ACHN (cell line): ENCODE data around the gene DSCAML1.

Experiments used
- DNase-seq: peaks from one replicate; pipeline ENCODE4 v3.0.0-alpha.2; 2015
- in situ Hi-C: cut with HindIII; loops from 2 replicates; pipeline ENCODE4 v1.10.0; 2017; ENCODE audit warnings: low sequenced_read_pairs, low pct_ligation_motif_present, low pct_unique_long_range_greater_than_20kb

Gene DSCAML1

DNA sequence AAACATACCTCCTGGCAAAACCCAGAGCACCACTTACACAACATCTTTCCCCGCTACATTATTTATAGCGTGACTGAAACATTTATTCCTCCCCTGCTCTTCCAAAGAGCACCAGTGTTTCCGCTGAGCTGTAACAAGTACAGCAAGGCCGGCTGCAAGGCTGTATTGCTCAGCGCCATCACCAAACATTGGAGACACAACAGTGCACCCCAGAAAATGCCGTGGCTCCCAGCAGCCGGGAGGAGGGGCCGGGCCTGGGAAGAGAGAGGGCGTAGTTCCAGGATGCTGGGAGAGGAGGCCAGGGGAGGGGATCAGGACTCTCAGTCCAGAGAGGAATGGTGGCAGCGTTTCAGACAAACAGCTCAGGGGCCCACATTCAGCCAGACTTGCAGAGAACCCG lies 133.2 kb downstream of the DSCAML1 start:
- in situ Hi-C loops = no loop called here
- no peak for DNase-seq

DNA sequence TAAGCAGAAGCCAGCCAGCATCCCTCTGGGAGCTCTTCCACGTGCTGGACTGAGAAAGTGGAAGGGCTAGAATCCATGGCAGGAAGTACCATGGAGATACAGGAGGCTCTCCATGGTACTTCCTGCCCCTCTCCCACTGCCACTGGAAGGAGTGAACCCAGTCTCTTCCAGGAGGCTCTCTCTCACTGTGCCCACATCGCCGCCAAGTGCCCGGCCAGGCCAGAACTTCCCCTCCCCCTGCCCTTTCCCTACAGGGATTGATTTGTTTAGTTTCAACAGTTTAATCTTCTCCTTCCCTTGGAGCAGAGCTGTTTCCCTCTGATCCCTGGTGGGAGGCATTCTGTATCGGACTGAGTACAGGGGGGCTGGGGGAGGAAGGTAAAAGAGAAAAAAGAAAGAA lies 133.6 kb downstream of the DSCAML1 start:
- in situ Hi-C loops = no loop called here
- no peak for DNase-seq

DNA sequence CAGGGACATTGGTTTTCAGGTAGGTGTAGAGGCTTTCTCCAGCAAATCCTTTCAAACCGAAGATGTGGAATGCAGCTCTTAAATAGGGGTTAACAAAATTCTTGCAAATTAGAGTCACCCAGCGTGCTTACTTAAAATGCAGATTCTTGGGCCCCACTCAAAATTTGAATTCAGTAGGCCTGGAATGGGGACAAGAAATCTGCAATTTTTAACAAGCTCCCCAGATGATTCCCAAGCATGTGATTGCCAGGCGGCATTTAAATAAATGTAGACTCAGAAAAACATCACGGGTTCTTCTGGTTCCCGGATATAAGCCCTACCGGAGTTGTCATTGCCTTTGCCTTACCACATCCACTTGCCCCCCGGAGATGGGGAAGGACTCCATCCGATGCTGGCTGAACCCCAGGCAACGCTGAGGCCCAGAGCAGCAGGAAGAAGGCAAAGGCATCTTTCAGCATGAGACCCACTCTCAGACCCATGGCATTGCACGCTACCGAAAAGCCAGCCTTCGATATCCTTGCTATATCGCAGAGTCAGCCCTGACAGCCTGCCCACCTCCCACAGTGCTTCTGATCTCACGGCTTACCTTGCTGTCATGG lies 134.2 kb downstream of the DSCAML1 start:
- in situ Hi-C loops = no loop called here
- no peak for DNase-seq

DNA sequence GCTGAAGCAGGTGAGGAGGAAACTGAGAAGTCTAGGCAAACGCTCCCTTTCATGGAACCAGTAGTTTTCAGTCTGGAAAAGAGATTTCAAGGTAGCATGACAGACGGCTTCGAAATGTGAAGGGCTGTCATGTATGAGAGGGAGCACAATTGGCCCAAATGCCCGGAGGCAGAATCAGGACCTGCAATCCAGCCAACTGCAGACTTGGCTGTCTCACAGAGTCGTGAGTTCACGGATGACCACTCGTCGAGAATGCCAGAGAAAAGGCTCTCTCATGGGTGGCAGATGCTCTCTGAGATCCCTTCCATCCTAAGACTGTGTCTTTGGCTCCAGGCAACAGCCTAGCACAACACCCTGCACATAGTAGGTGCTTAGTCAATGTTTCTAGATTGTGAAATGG lies 134.8 kb downstream of the DSCAML1 start:
- in situ Hi-C loops = no loop called here
- no peak for DNase-seq

DNA sequence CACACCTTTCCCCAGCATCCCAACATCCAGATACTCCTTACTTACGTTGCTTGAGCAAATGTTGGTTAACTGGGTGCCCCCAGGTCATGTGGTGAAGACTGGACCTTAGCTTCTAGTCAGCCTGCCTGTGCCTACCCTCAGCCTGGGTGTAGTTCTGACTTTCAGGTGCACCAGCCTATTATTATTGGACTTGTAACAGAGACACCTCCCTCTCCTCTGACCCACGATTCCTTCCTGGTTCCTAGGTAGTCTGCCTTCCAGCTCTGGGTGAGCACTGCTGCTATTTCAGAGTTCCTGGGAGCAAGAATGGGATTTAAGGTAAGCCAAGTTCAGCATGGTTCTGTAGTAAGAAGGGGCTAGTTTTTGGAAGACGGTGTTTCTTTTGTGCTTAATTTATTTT lies 138.2 kb downstream of the DSCAML1 start:
- in situ Hi-C loops = no loop called here
- DNase-seq = no peak

DNA sequence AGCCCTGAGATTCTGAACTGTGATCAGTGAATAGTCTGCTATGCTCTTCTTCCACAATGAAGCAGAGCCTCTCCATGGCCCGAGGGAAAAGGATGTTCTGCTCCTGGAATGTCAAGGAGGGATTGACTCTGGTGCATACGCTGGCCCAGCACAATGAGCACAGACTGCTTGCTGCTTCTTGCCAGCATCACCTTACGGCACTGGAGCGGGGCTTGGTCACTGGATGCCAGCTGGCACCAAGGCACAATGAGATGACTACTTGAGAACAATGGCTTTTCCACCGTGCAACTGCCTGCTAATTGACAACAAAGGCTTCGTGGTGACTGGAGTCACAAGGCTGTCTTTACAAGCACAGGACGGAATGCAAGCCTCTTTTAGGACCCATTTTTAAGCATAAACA lies 139.2 kb downstream of the DSCAML1 start:
- in situ Hi-C loops = no loop called here
- DNase-seq = no peak

DNA sequence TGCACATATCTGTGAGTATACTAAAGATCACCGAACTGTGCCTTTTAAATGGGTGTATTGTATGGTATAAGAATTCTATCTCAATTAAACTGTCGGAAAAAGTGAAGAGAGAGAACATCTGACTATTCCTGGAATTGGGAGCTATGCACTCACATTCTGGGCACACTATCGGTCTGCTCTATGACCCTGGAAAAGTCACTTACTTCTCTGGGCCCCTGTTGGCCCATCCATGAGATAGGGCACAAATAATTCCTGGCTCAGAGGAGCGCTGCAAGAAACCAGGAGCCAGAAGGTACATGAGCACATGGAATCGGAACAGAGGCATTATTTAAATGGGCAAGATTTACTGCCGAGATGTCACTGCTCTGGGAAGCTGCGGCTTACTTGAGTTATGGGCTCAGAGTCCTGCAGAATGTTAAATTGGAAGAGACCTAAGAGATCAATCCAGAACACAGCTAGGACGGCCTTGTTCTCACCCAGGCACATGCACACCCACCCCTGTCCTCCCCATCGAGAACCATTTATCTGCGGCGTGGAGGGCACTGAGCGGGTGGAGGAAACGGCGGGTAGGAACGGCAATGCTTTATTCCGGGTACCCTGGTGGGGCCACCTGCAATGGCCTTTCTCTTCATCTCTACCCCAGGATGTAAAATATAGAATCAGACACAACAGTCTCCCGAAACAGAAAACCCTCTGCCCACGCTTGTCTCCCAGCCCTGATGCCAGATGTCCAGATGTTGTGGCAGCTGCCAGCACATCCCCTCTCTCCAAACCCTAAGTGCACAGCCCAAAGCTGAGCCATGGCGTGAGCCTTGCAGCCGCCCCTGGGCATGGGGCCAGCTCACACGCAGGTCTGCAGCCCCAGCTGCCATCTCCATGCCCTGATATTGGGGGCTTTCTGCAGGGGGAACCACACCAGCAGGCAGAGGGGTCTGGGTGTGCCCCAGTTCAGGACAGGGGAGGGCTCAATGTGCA lies 142.4 kb downstream of the DSCAML1 start:
- in situ Hi-C loops = no loop called here

DNA sequence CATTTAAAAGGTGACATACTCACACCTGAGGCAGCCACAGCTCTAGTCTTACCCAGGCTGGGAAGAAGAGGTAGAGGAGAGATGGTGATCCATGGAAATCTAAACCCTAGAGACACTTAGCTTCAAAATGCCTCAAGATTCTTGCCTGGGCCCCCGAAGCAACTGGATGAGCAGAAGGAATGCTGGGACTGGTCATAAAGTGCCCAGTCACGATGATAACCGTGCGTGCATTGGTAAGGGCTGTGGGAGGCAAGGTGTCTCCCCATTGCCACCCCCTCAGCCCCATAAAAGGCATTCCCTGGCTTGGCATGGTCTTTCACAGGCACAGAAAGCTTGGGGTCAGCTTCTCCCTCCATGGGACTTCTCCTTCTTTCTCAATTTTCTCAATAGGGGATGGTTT lies 144.5 kb downstream of the DSCAML1 start:
- in situ Hi-C loops = no loop called here
- no peak for DNase-seq

More for the DNA sequence above, 142.4 kb downstream of the DSCAML1 start:
- no peak for DNase-seq

DNA sequence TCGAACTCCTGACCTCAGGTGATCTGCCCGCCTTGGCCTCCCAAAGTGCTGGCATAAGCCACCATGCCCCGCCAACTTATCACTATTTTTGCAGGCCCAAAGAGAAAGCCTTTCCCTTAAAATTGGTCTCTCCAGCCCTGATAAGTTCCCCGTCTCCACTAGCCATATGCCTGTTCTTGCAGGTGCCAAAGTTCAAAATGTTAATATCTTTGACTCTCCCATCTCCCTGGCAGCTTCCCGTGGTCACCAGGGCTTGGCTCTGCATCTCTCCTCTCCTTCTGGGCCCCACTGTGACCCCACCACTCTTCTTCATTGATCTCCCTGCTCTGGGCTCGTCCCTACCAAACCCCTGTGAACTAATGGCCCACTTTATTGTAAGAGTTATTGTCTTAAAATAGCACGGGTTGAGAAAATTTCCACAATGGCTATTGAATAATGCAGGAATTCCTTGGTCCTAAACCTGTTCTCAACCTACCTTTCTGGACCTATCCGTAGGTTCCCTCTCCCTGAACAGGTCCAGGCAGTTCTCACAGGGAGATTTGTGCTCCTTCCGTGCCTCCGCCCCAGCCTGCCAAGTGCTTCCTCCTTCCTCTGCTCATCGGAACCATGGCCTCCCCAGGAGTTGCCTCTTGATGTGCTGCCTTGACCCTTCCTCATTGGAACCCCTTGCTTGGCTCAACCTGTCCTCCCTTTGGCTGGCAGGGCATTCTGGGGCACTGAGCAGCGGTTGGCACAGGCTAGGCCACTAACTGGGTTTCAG lies 147.5 kb downstream of the DSCAML1 start:
- in situ Hi-C loops = no loop called here
- DNase-seq = no peak

DNA sequence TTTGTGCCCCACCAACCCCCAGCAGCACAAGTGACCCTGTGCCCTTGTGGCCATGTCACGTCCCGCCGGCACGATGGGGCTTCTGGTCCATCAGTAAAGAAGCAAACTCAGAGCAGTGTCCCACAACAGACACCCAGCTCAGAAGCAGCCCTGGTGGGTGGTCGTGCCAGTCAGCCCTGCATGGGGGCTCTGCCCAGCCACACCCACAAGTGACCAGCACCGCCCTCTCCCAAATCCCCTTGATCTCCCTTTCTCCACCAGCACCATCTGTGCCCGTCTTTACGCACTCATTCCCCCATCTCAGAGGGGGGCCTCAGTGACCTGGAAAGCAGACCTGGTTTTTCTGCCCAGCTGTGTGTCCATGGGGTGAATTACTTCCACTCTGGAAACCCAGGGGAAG lies 149.1 kb downstream of the DSCAML1 start:
- no peak for DNase-seq
- in situ Hi-C loops = no loop called here

DNA sequence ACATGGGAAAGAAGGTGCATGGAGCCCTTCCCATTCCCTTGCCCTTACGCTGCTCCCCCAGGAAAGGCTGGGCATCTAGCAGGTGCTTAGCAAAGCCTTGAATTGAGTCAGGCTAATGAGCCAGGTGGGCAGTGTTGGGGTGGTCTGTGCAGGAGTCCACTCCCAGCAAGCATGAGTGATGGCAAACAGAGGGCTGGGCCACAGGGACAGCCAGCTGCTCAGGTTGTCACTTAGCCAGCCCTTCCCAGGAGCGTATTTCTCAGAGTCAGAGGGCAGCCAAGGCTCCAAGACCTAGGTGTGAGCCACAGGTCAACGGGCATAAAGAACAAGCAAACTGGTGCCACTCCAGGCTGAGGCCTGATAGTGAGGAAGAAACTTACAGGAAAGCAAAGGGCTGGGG lies 149.8 kb downstream of the DSCAML1 start:
- in situ Hi-C loops = no loop called here
- no peak for DNase-seq

DNA sequence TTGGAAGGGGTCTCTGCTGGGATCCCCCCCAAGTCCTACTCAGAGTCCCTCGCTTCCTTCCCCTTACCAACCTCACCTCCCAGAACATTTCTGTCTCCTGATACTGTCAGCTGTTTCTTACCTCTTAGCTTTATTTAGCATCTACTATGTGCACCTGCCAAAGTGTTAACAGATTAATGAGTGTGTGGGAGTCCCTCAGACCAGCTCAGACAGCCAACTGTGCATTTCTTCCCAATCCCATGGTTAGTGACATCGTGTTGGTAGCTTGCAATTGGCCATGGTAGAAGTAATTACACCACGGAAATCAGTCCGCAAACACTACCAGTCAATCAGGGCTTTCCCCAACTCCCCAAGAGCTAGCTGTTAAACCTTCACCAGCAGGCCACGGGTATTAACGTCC lies 150.6 kb downstream of the DSCAML1 start:
- no peak for DNase-seq
- in situ Hi-C loops = no loop called here

DNA sequence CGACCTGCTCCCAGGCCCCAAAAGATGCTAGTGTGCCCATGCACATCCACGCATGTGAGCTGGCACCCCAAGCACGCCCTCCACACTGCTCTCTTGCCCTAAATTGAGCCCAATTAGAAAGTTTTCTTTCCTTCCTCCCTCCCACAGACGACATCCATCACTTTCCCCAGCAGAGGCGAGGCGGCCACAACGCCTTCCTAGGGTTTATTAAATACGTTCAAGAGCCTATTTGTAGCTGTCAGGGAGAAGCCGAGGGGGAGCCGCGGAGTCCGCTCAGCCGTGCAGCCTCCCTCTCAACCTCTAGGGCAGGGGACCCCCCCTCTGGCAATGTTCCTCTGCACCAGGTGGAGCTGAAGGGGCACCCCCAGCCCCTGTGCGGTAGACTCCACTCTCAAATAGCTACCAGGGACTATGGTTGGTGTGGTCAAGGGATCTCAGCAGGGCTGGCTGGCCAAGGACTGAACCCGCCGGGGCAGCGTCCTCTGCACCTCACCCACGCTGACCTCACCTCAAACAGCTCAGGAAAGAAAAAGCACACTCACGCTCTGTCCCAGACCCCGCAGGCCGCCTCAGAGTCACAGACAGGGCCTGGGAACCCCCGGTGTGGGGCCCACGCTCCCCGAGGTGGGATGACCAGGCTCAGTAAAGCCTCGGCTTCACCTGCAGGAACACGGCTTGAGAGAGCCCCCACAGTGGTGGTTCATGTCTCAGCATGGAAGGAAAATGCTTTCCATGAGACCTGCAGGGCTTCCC lies 152.4 kb downstream of the DSCAML1 start:
- in situ Hi-C loops = no loop called here
- DNase-seq = no peak

DNA sequence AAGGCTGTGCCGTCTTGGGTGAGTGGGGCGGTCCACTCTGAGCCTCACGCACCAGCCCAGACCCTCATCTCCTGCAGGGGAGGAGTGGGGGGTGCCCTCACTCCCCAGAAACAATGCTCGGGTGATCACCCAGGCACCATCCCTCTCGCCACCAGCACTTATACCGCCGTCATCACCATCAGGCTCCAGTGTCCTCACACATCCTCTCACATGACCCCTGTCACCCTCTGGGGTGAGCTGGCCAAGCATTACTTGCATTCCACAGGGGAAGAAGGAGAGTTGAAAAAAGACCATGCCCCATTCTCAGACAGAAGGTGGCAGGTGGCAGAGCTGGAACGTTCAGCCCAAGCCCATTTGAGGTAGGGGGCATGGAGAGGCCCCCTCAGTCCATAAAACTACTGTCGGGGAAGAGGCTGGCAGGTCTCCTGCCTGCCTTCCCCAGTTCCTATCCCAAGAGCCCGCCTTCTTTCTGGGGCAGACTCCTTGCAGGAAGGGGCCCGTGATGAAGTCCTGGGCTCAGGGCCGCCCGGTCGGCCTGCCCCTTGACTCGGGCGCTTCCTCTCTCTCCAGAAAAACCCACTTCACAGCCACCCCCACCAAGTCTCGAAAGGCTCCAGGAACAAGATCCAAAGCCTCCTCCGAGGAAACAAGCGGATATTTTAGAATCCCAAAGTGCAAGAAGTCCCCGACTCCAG lies 153.3 kb downstream of the DSCAML1 start:
- no peak for DNase-seq
- in situ Hi-C loops = no loop called here

DNA sequence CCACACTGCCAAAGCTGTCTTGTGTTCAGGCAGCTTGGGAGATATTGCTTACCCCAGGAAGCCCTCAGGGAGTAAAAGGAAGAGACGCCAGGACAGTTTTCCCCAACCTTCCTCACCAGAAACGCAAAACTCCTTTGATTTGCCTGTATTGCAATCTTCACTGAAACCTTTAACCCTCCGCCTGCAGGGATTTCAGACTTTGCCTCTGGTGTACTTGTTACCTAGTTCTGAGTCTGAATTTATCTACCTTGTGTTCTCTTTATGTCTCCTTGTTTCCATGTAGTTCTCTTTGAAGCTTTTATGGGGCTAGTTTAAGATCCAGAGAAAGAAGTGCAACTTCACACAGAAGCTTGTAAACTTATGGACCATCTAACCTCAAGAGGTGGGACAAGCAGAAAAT lies 154.2 kb downstream of the DSCAML1 start:
- no peak for DNase-seq
- in situ Hi-C loops = no loop called here

DNA sequence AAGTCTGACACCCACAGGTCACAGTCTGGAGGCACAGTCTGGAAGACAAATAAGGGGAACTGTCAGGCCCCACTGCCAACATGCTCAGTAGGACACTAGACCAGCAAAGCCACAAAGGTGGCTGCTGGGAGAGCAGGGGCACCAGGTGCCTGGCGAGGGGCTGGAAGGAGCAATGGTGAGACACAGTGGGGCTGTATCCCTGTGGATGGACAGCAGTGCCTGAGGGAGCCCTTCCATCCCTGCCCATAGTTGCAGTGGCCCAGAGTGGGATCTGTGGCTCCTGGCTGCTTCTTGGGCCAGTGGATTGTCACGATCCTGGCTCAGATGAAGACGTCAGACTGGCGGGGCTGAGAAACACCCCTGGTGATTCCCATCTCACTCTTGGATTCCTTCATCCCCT lies 154.6 kb downstream of the DSCAML1 start:
- in situ Hi-C loops = no loop called here
- DNase-seq = no peak

DNA sequence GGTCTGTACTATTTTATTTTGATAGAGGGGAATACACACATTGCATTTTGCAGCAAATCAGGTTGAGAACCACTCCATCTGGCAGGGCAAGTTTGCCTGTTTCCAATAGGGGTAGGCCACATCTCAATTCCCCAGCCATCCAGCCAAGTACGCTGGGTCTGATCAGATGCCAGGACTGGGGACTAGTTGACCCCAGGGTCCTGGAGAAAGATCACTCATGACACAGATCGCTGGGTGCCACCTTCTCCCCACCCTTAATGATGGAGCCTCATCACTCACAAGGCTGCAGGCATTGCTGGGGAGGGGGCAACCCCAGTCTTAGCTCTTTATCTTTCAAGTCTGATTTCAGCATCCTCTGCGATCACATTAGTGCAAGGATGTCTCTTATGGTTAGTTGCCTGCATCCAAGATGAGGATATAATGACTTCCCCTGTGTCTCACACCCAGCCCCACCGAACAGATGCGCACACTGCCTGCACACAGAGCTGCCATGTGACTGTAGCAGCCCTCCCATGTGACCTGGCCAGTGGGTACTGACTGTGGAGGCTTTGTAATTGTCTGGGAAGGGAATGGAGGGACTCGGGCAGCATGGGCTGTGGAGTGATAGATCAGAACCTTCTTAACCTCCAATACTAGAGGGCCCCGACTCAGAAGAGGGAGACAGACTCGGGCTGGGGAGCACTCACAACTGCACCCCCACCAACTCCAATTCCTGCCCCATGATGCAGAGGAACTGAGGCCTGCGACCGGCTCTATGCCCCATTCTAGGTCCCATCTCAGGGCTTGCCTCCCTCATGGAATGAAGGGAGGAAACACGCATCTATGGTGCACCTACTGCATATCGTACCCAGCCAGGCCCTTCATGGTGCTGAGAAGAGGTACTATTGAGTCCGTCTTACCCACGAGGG lies 155.8 kb downstream of the DSCAML1 start:
- no peak for DNase-seq
- in situ Hi-C loops = no loop called here
